Stimulated activated CD4-positive, alpha-beta T cell treated with anti-CD3 and anti-CD28 coated beads, Interleukin-4, amount 100 ng/mL, for 4 hours (primary cell): ENCODE data around the gene GRB14.
"Not testable (repeated sequence)": the region's sequence is repeated elsewhere in the genome, so short reads cannot be mapped to it uniquely, and the experiment has no call there.

Source experiments
- DNase-seq, 2 experiments: peaks; one replicate each; pipeline ENCODE4 v3.0.0-alpha.2; 2020

The GRB14 gene

GRCh38 chr2:164620873-164621763 lies at the start of gene GRB14:
GRB14 (minus strand) TSS chr2:164621482; CDS start chr2:164621309, 173 bp downstream.
- DNase-seq = no peak

GRCh38 chr2:164669291-164669690 lies 48.0 kb upstream of the GRB14 start:
- no peak for DNase-seq

- no peak for DNase-seq
These were observed 46.3 kb upstream of the GRB14 start for GRCh38 chr2:164667566-164667965.

- DNase-seq = no peak
These were observed 42.8 kb upstream of the GRB14 start for GRCh38 chr2:164664070-164664469.

- DNase-seq = no peak
These were observed 41.8 kb upstream of the GRB14 start for GRCh38 chr2:164662868-164663631.

GRCh38 chr2:164662066-164662465 lies 40.8 kb upstream of the GRB14 start:
- no peak for DNase-seq

GRCh38 chr2:164661349-164661748 lies 40.1 kb upstream of the GRB14 start:
- DNase-seq = no peak

- DNase-seq = no peak
These were observed 35.8 kb upstream of the GRB14 start for GRCh38 chr2:164657129-164657528.

- no peak for DNase-seq
These were observed 34.5 kb upstream of the GRB14 start for GRCh38 chr2:164655750-164656149.

GRCh38 chr2:164655336-164655735 lies 34.1 kb upstream of the GRB14 start:
- no peak for DNase-seq

- DNase-seq = no peak
These were observed 30.1 kb upstream of the GRB14 start for GRCh38 chr2:164651361-164651760.

GRCh38 chr2:164644036-164644700 lies 22.9 kb upstream of the GRB14 start:
- DNase-seq = no peak

- no peak for DNase-seq
These were observed 21.8 kb upstream of the GRB14 start for GRCh38 chr2:164642946-164643555.

GRCh38 chr2:164642268-164642667 lies 21.0 kb upstream of the GRB14 start:
- no peak for DNase-seq

- DNase-seq = not testable (repeated sequence)
These were observed 7.0 kb upstream of the GRB14 start for GRCh38 chr2:164628319-164628718.

GRCh38 chr2:164625378-164625971 lies 4.2 kb upstream of the GRB14 start:
- no peak for DNase-seq

- no peak for DNase-seq
These were observed 3.0 kb upstream of the GRB14 start for GRCh38 chr2:164624316-164624715.

- DNase-seq = no peak
These were observed 1.2 kb upstream of the GRB14 start for GRCh38 chr2:164622338-164623106.

GRCh38 chr2:164621764-164622105 lies 453 bp upstream of the GRB14 start:
- DNase-seq = no peak

GRCh38 chr2:164620457-164620856 lies 825 bp downstream of the GRB14 start:
- DNase-seq = no peak

- no peak for DNase-seq
These were observed 3.8 kb downstream of the GRB14 start for GRCh38 chr2:164617466-164617865.
